ENCODE results near the gene KIF14. TPM values are rescaled to one million over a fixed set of nuclear protein-coding genes. Genes with fewer than 3 reads are reported as not detected.

Gene KIF14
- total RNA-seq, 3 donors from 2014 or later, result 0.60 to 3.0 (median 0.81) TPM

DNA sequence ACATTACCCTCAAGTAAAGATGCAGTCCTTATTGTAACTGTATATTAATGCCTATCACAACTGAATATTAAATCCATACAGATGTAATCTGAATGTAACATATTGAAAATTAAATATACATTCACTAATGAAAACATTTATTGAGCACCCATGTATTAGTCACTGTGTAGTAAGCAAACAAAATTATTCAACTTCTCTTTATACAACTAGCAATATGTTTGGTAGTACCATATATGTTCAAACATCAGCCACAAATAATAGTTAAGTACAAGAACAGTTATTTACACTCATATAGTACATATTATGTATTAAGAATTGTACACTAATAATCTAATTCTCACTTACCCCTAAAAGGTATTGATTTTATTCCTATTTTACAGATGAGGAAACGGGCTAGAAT, 17.9 kb downstream of the KIF14 start:
- intact Hi-C loops (cut with DNase I, micrococcal nuclease), result no loop called here
- TF ChIP-seq, protein P1, sequence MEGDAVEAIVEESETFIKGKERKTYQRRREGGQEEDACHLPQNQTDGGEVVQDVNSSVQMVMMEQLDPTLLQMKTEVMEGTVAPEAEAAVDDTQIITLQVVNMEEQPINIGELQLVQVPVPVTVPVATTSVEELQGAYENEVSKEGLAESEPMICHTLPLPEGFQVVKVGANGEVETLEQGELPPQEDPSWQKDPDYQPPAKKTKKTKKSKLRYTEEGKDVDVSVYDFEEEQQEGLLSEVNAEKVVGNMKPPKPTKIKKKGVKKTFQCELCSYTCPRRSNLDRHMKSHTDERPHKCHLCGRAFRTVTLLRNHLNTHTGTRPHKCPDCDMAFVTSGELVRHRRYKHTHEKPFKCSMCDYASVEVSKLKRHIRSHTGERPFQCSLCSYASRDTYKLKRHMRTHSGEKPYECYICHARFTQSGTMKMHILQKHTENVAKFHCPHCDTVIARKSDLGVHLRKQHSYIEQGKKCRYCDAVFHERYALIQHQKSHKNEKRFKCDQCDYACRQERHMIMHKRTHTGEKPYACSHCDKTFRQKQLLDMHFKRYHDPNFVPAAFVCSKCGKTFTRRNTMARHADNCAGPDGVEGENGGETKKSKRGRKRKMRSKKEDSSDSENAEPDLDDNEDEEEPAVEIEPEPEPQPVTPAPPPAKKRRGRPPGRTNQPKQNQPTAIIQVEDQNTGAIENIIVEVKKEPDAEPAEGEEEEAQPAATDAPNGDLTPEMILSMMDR (IDR thresholded peaks at IDR 0.05), result no peak
- Histone ChIP-seq H3K36me3 (ENCODE audit: low read depth) (no peaks in the 10 kb centered on the region), H3K4me1 (ENCODE audit: low read depth) (no peaks in the 10 kb centered on the region), H3K9me3 (no peaks in the 10 kb centered on the region), H3K4me3 (no peak overlapping the region)
- ATAC-seq (no peak), DNase-seq (no peak)

DNA sequence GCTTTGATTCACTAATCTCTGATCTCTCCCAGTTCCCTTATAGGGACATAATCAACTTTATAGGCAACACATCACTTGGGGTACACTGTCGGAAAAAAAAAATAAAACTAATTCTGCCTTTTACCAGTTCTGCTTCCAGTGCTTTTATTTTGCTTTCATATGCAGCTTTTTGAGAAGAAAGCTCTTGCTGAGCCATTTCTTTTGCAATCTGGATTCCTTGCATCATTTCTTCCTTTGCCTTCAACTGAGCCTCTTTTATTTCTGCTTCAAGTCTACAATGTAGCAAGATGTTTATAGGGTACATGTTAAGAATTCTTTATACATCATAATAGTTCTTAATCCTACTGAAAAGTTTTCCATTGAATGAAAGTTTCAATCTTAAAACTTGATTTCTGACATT, 30.6 kb downstream of the KIF14 start:
- DNase-seq (no peak), ATAC-seq (no peak)
- Histone ChIP-seq H3K4me1 (ENCODE audit: low read depth) (no peaks in the 10 kb centered on the region), H3K36me3 (ENCODE audit: low read depth) (no peaks in the 10 kb centered on the region), H3K4me3 (no peak overlapping the region), H3K9me3 (no peaks in the 10 kb centered on the region)
- TF ChIP-seq, protein P1 (IDR thresholded peaks at IDR 0.05), result no peak
- intact Hi-C loops (cut with DNase I, micrococcal nuclease), result no loop called here

DNA sequence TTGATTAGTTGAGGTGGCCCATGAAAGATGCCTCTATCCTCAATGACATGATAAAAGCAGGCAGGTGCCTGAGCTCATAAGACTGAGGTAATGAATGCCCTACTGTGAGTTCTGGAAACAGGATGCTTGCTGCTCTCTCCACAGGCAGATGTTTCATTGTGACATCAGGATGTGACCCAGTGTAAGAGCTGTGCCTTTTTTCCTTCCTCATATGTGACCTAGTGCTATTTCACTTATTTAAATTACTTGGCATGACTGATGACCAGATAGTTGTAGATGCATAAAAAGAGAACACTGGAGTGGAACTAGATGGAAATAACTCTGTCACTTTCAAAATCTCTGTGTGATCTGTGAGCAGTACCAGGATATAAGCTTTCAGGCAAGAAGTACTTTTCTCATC, 31.9 kb downstream of the KIF14 start:
- TF ChIP-seq, protein P1 (IDR thresholded peaks at IDR 0.05), result no peak
- H3K9me3 ChIP-seq, result no peaks in the 10 kb centered on the region
- no peak overlapping the region for H3K4me3 ChIP-seq
- no peak for DNase-seq
- H3K4me1 ChIP-seq (ENCODE audit: low read depth), result no peaks in the 10 kb centered on the region
- ATAC-seq, result peak; percentile 36
- intact Hi-C loops (cut with DNase I, micrococcal nuclease), result no loop called here
- H3K36me3 ChIP-seq (ENCODE audit: low read depth), result no peaks in the 10 kb centered on the region

DNA sequence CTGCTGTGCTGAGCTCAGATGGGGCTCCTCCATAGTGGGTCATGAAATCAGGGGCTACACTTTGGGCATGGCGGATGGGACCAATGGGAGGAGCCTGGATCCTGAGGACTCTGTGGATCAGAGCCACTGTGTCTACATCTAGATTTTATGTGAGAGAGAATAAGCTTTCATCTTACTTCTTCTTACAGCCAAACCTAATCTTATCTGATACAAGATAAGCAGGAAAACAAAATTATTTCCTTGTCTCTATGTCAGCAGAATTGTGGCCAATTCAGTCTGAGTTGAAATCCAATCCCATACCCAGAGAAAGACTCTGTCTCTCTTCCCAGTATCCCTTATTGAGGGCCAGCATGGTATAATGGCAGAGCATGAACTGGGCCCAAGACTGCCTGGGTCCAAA, 56.2 kb downstream of the KIF14 start:
- DNase-seq, result no peak
- no peaks in the 10 kb centered on the region for H3K9me3 ChIP-seq
- H3K4me3 ChIP-seq, result no peak overlapping the region
- TF ChIP-seq, protein P1 (IDR thresholded peaks at IDR 0.05), result no peak
- H3K36me3 ChIP-seq (ENCODE audit: low read depth), result no peaks in the 10 kb centered on the region
- ATAC-seq, result peak; percentile 62
- intact Hi-C loops (cut with DNase I, micrococcal nuclease), result no loop called here
- no peaks in the 10 kb centered on the region for H3K4me1 ChIP-seq (ENCODE audit: low read depth)

DNA sequence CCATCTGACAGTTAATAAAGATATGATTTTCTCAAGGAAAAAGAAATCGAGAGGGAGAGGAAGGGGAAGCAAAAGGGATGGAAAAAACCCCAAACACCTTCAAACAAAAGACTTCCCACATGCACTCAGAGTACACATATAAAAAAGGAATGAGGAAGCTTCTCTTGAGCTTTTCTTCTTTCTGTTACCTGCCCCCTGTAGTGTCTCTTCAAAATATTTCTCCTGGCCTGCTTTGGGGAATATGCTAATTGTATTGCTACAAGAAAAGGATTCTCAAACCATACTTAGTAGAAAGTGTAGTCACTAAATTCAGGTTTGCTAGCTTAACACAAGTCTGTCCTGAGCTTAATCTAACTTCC, 58.7 kb downstream of the KIF14 start:
- DNase-seq, result no peak
- no peak for ATAC-seq
- Histone ChIP-seq H3K9me3 (no peaks in the 10 kb centered on the region), H3K4me3 (no peak overlapping the region), H3K4me1 (ENCODE audit: low read depth) (no peaks in the 10 kb centered on the region), H3K36me3 (ENCODE audit: low read depth) (no peaks in the 10 kb centered on the region)
- TF ChIP-seq, protein P1 (IDR thresholded peaks at IDR 0.05), result no peak
- intact Hi-C loops (cut with DNase I, micrococcal nuclease), result no loop called here

DNA sequence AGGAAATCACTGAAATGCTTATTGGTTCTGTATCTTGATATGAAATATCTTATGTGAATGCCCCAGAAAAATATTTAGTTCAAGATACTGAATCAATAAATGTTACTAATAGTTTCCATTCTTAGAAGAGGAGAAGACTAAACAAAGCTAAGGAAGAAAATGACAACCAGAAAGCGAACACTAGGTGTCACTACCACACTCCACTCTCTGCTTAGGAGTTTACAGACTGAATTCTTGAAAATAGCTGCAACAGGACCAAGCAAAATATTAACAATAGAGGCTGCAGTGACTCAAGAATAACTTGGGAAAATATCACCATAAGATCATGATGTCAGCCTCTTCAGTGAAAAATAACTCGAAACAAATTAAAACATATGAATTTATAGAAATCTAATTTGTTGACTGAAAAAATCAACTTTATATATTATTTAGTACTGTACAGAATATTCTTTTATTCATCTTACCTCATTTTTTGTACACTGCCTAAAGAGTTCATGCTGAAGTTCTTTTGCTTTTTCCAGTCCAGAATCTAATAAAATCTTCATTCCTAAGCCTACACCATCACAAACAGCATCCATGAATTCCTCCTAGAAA, 61.6 kb downstream of the KIF14 start:
- TF ChIP-seq, protein P1 (IDR thresholded peaks at IDR 0.05), result no peak
- Histone ChIP-seq H3K36me3 (ENCODE audit: low read depth) (no peaks in the 10 kb centered on the region), H3K4me1 (ENCODE audit: low read depth) (no peaks in the 10 kb centered on the region), H3K9me3 (no peaks in the 10 kb centered on the region), H3K4me3 (no peak overlapping the region)
- ATAC-seq (peak; percentile 56), DNase-seq (peak in 1 of 3 donors; percentile 58)
- intact Hi-C loops (cut with DNase I, micrococcal nuclease), result no loop called here
